Erythroblast (primary cell): ENCODE data around the gene CADM4.

ENCODE experiments used
- GATA1 ChIP-seq: IDR thresholded peaks from 2 replicates; pipeline ENCODE4 v1.6.1; 2011; ENCODE audit warnings: low read depth, mild to moderate bottlenecking, control low read depth, low read length, moderate library complexity
- POLR2A ChIP-seq: IDR thresholded peaks from 2 replicates; pipeline ENCODE4 v1.6.1; 2011; ENCODE audit warnings: mild to moderate bottlenecking, low read length

GRCh38 chr19:43605875-43606568 lies 33.6 kb downstream of the CADM4 start:
- TF ChIP-seq POLR2A = no peak
- no peak for TF ChIP-seq GATA1
